HepG2 (cell line): ENCODE measurements around the gene SUSD6. TPM values are rescaled to one million over a fixed set of nuclear protein-coding genes. Genes with fewer than 3 reads are reported as not detected.

Experiments
- CHD4 ChIP-seq: fragments of 200-600 bp; sonication (generic); IDR thresholded peaks from 2 replicates; pipeline ENCODE4 v1.7.0; 2017; ENCODE audit warnings: mild to moderate bottlenecking, low read length, borderline replicate concordance
- GABPA ChIP-seq, 2 experiments: IDR thresholded peaks; 2 replicates each; pipeline ENCODE4 v1.6.1; 2011 to 2016; ENCODE audit warnings: low read depth in 2 of 2, low read length in 1 of 2, missing biosample characterization in 1 of 2, missing genetic modification characterization in 1 of 2
- MLXIP ChIP-seq: sonication (generic); formaldehyde crosslinking; IDR thresholded peaks from 2 replicates; pipeline ENCODE4 v1.9.0; 2021; ENCODE audit warnings: missing genetic modification reagents, borderline replicate concordance
- NFYB ChIP-seq: sonication (generic); formaldehyde crosslinking; IDR thresholded peaks from 2 replicates; pipeline ENCODE4 v1.4.0; 2020; ENCODE audit warnings: missing genetic modification reagents
- NR2F1 ChIP-seq, 2 experiments: fragments of 450-650 bp in 1 of 2; formaldehyde crosslinking in 1 of 2; IDR thresholded peaks; 2 replicates each; pipeline versions ENCODE4 v1.5.0 to v1.6.1; 2016 to 2020; ENCODE audit warnings: mild to moderate bottlenecking in 1 of 2, missing compliant biosample characterization in 1 of 2, missing genetic modification reagents in 1 of 2, moderate library complexity in 1 of 2
- RELA ChIP-seq: sonication (generic); formaldehyde crosslinking; IDR thresholded peaks from 2 replicates; pipeline ENCODE4 v1.4.0; 2020; ENCODE audit warnings: missing genetic modification reagents
- SP1 ChIP-seq, 2 experiments: fragments of 450-650 bp in 1 of 2; sonication (generic) in 1 of 2; formaldehyde crosslinking in 1 of 2; IDR thresholded peaks; 2 replicates each; pipeline versions ENCODE4 v1.4.0 to v1.6.1; 2016 to 2020; ENCODE audit warnings: missing genetic modification reagents in 1 of 2
- THRA ChIP-seq: sonication (generic); formaldehyde crosslinking; IDR thresholded peaks from 2 replicates; pipeline ENCODE4 v1.4.0; 2020; ENCODE audit warnings: missing genetic modification reagents, borderline replicate concordance
- ZKSCAN1 ChIP-seq: fragments of 150-350 bp; IDR thresholded peaks from 2 replicates; pipeline ENCODE4 v1.6.1; 2014; ENCODE audit warnings: low read length
- ZNF318 ChIP-seq: sonication (generic); formaldehyde crosslinking; IDR thresholded peaks from 2 replicates; pipeline ENCODE4 v1.4.0; 2020; ENCODE audit warnings: mild to moderate bottlenecking, missing genetic modification reagents
- ZNF367 ChIP-seq: sonication (generic); formaldehyde crosslinking; IDR thresholded peaks from 2 replicates; pipeline ENCODE4 v1.4.0; 2020; ENCODE audit warnings: missing genetic modification reagents, borderline replicate concordance
- ZNF441 ChIP-seq: sonication (generic); formaldehyde crosslinking; IDR thresholded peaks from 2 replicates; pipeline ENCODE4 v1.7.0; 2021; ENCODE audit warnings: missing genetic modification reagents, borderline replicate concordance
- ZNF577 ChIP-seq: sonication (generic); formaldehyde crosslinking; IDR thresholded peaks from 2 replicates; pipeline ENCODE4 v1.4.0; 2020; ENCODE audit warnings: mild to moderate bottlenecking, low read depth, missing genetic modification reagents, borderline replicate concordance
- polyA plus RNA-seq, 8 experiments: library from polyadenylated mRNA; depleted of rRNA in 3 of 8; stranded (reverse) in 7 of 8; unstranded in 1 of 8; fragments of >200 nt; fragmentation: Illumina TruSeq in 4 of 8; extraction: Trizol in 4 of 8; gene quantifications; 2 replicates each; pipeline versions ENCODE4 v1.2.1 to v1.2.3, GENCODE V29; 2011 to 2016; ENCODE audit warnings: low read depth in 4 of 8, missing spikeins in 1 of 8, mixed read lengths in 1 of 8; ENCODE audit not compliant: insufficient read depth in 1 of 8
- total RNA-seq, 5 experiments: library from RNA; depleted of rRNA; stranded (reverse); fragments of >200 nt; fragmentation: Illumina TruSeq; extraction: Trizol; gene quantifications; 2 replicates each; pipeline ENCODE4 v1.2.3, GENCODE V29; 2016; ENCODE audit warnings: low read depth in 1 of 5

Gene SUSD6
- total and polyA plus RNA-seq, 2 of the 13 experiments (the other 11 are each of a cell fraction or from before 2014, with no cell fraction given), result 7.2 to 7.4 TPM

GRCh38 chr14:69693801-69694729, 82.7 kb downstream of the SUSD6 start (continued):
- TF ChIP-seq MLXIP (no peak), CHD4 (no peak), NFYB (CRISPR knock-in tag) (no peak), NR2F1 (CRISPR knock-in tag; IDR thresholded peaks at IDR 0.05) (no peak), SP1 (IDR thresholded peaks at IDR 0.05) (no peak), SP1 (CRISPR knock-in tag; IDR thresholded peaks at IDR 0.05) (no peak), RELA (CRISPR knock-in tag) (no peak), ZNF318 (no peak), ZNF577 (CRISPR knock-in tag) (no peak), ZKSCAN1 (no peak), GABPA (IDR thresholded peaks at IDR 0.05; ENCODE audit: low read depth, low read length) (no peak), GABPA (CRISPR knock-in tag; IDR thresholded peaks at IDR 0.05; ENCODE audit: low read depth) (no peak), THRA (CRISPR knock-in tag) (no peak), ZNF441 (CRISPR knock-in tag) (0 out of 2 replicates have a peak, but pooled peaks have one; percentile 6), ZNF367 (no peak)
